GM12878 (cell line): ENCODE data around the gene SLC35D2. TPM values are rescaled to one million over a fixed set of nuclear protein-coding genes. Genes with fewer than 3 reads are reported as not detected.
A peak's percentile ranks its signal among the peaks of the same experiment; 100 is the strongest.

ENCODE experiments used
- ATF7 ChIP-seq: fragments of 450-650 bp; IDR thresholded peaks from 2 replicates; pipeline ENCODE4 v1.6.1; 2016; ENCODE audit warnings: low read depth, mild to moderate bottlenecking
- BRCA1 ChIP-seq: IDR thresholded peaks from 2 replicates; pipeline ENCODE4 v1.6.1; 2011; ENCODE audit warnings: low read depth, low read length, improper control_type of control experiment
- EED ChIP-seq: sonication (generic); IDR thresholded peaks from 2 replicates; pipeline ENCODE4 v1.6.1; 2016; ENCODE audit warnings: antibody characterized with exemption, low read depth
- EP300 ChIP-seq, 2 experiments: fragments of 150-350 bp in 1 of 2; IDR thresholded peaks; 2 replicates each; pipeline ENCODE4 v1.6.1; 2011 to 2012; ENCODE audit warnings: low read depth in 2 of 2, low read length in 2 of 2, borderline replicate concordance in 1 of 2, improper control_type of control experiment in 1 of 2, inconsistent platforms in 1 of 2; ENCODE audit not compliant: control insufficient read depth in 1 of 2
- ETV6 ChIP-seq, 2 experiments: fragments of 450-650 bp in 1 of 2; IDR thresholded peaks in 1 of 2; conservative IDR thresholded peaks in 1 of 2; 2 replicates each; pipeline ENCODE4 v1.6.1; 2014; ENCODE audit warnings: antibody characterized with exemption in 1 of 2, borderline replicate concordance in 1 of 2, low read depth in 1 of 2, mild to moderate bottlenecking in 1 of 2, moderate library complexity in 1 of 2
- JUND ChIP-seq: IDR thresholded peaks from 2 replicates; pipeline ENCODE4 v1.6.1; 2012; ENCODE audit warnings: low read depth, mild to moderate bottlenecking, low read length, improper control_type of control experiment, moderate library complexity
- KAT2A ChIP-seq: conservative IDR thresholded peaks from 2 replicates; pipeline ENCODE4 v1.6.1; 2011; ENCODE audit warnings: low read depth, low read length; ENCODE audit not compliant: control insufficient read depth
- KDM1A ChIP-seq: fragments of 200-600 bp; sonication (generic); IDR thresholded peaks from 2 replicates; pipeline ENCODE4 v1.6.1; 2016; ENCODE audit warnings: borderline replicate concordance
- MTA3 ChIP-seq: IDR thresholded peaks from 2 replicates; pipeline ENCODE4 v1.6.1; 2012; ENCODE audit warnings: low read length, inconsistent platforms, borderline replicate concordance
- MYC ChIP-seq: IDR thresholded peaks from 2 replicates; pipeline ENCODE4 v1.6.1; 2011; ENCODE audit warnings: mild to moderate bottlenecking, low read length, moderate library complexity, inconsistent platforms; ENCODE audit not compliant: insufficient read depth, insufficient replicate concordance, insufficient read length, severe bottlenecking
- NKRF ChIP-seq: fragments of 450-650 bp; conservative IDR thresholded peaks from 2 replicates; pipeline ENCODE4 v1.6.1; 2017; ENCODE audit warnings: mild to moderate bottlenecking, moderate library complexity
- NR2C1 ChIP-seq: fragments of 450-650 bp; IDR thresholded peaks from 2 replicates; pipeline ENCODE4 v1.6.1; 2017; ENCODE audit warnings: antibody characterized with exemption, mild to moderate bottlenecking, moderate library complexity
- PBX3 ChIP-seq: IDR thresholded peaks from 2 replicates; pipeline ENCODE4 v1.6.1; 2011; ENCODE audit warnings: mild to moderate bottlenecking, low read depth, low read length, moderate library complexity; ENCODE audit not compliant: insufficient replicate concordance
- POLR2A ChIP-seq: IDR thresholded peaks from 2 replicates; pipeline ENCODE4 v1.6.1; 2011; ENCODE audit warnings: low read depth, mild to moderate bottlenecking, low read length
- POLR2AphosphoS2 ChIP-seq: IDR thresholded peaks from 2 replicates; pipeline ENCODE4 v1.6.1; 2011; ENCODE audit warnings: low read depth, mild to moderate bottlenecking, low read length, improper control_type of control experiment, moderate library complexity
- PRDM15 ChIP-seq: fragments of 450-650 bp; formaldehyde crosslinking; IDR thresholded peaks from 2 replicates; pipeline ENCODE4 v1.4.0; 2020; ENCODE audit warnings: mild to moderate bottlenecking, moderate library complexity
- RAD51 ChIP-seq: fragments of 450-650 bp; IDR thresholded peaks from 2 replicates; pipeline ENCODE4 v1.6.1; 2016; ENCODE audit warnings: moderate library complexity, mild to moderate bottlenecking, inconsistent platforms
- SPI1 ChIP-seq: IDR thresholded peaks from 2 replicates; pipeline ENCODE4 v1.6.1; 2011; ENCODE audit warnings: low read depth, mild to moderate bottlenecking, low read length, moderate library complexity, borderline replicate concordance; ENCODE audit not compliant: insufficient read depth
- SREBF2 ChIP-seq: IDR thresholded peaks from 2 replicates; pipeline ENCODE4 v1.6.1; 2012; ENCODE audit warnings: mild to moderate bottlenecking, low read length
- STAT3 ChIP-seq: IDR thresholded peaks from 2 replicates; pipeline ENCODE4 v1.6.1; 2011; ENCODE audit warnings: low read depth, low read length, improper control_type of control experiment
- TCF12 ChIP-seq: IDR thresholded peaks from 2 replicates; pipeline ENCODE4 v1.6.1; 2011; ENCODE audit warnings: low read depth, mild to moderate bottlenecking, low read length
- USF1 ChIP-seq: IDR thresholded peaks from 2 replicates; pipeline ENCODE4 v1.6.1; 2011; ENCODE audit warnings: borderline replicate concordance, low read depth, mild to moderate bottlenecking, moderate library complexity, mixed read lengths, low read length; ENCODE audit not compliant: insufficient read depth; ENCODE audit errors: extremely low read length
- polyA plus RNA-seq, 11 experiments: library from polyadenylated mRNA; depleted of rRNA in 4 of 11; unstranded in 6 of 11; stranded (reverse) in 5 of 11; fragments of >200 nt; fragmentation: Nextera tagmentation in 4 of 11; fragmentation: Illumina TruSeq in 1 of 11; extraction: Ambion mirVana in 4 of 11; extraction: Trizol in 1 of 11; gene quantifications; 1 replicate in 1 of 11; 2 replicates in 10 of 11; pipeline versions ENCODE4 v1.2.1 to v1.2.3, GENCODE V29; 2011 to 2016; ENCODE audit warnings: inconsistent platforms in 2 of 11, missing spikeins in 2 of 11, low read depth in 1 of 11
- total RNA-seq, 4 experiments: library from RNA; depleted of rRNA in 3 of 4; stranded (reverse); fragments of >200 nt in 3 of 4; fragmentation: Illumina TruSeq in 1 of 4; extraction: Trizol in 1 of 4; gene quantifications; 2 replicates each; pipeline versions ENCODE4 v1.2.1 to v1.2.3, GENCODE V29; 2013 to 2021

The SLC35D2 gene
- total and polyA plus RNA-seq, 10 of the 15 experiments (the other 5 are each of a cell fraction or from before 2014, with no cell fraction given), result 0.64 to 6.3 (median 3.5) TPM

- TF ChIP-seq STAT3, result no peak
- TF ChIP-seq KAT2A, result no peak
- TF ChIP-seq SREBF2, result no peak
- no peak for TF ChIP-seq KDM1A
- TF ChIP-seq NR2C1, result no peak
- no peak for TF ChIP-seq ATF7
- TF ChIP-seq BRCA1, result no peak
- no peak for TF ChIP-seq ETV6 (conservative IDR thresholded peaks at IDR 0.05 in 1 of 2, IDR thresholded peaks at IDR 0.05 in 1 of 2; ENCODE audit: borderline replicate concordance in 1 of 2, low read depth in 1 of 2)
- no peak for TF ChIP-seq EED
- TF ChIP-seq PBX3, result peak; percentile 98
- peak; percentile 99 for TF ChIP-seq NKRF
- TF ChIP-seq USF1, result peak; percentile 11
- TF ChIP-seq RAD51, result no peak
- TF ChIP-seq POLR2AphosphoS2, result no peak
- TF ChIP-seq MYC, result no peak
- peak in 1 of 2 experiments; percentile 33; a peak in 1 of 4 replicates for TF ChIP-seq EP300 (IDR thresholded peaks at IDR 0.05; ENCODE audit: borderline replicate concordance in 1 of 2, control insufficient read depth in 1 of 2, low read depth in 2 of 2, low read length in 2 of 2)
- peak; percentile 84 for TF ChIP-seq POLR2A
- no peak for TF ChIP-seq TCF12
- TF ChIP-seq PRDM15, result no peak
- no peak for TF ChIP-seq SPI1
- TF ChIP-seq JUND, result no peak
- no peak for TF ChIP-seq MTA3
Measured at GRCh38 chr9:96418083-96418919, 34.8 kb upstream of the SLC35D2 start, which contains the start of gene ZNF367 (continued).
